H1 (cell line): ENCODE data around the gene ADAMTS6.

Experiments
- CTCF ChIP-seq, 3 experiments: IDR thresholded peaks; 1 replicate in 2 of 3; 2 replicates in 1 of 3; pipeline versions ENCODE4 v1.5.1 to v1.6.1; 2011; ENCODE audit warnings: low read length in 3 of 3, mild to moderate bottlenecking in 3 of 3, inconsistent platforms in 2 of 3, low read depth in 1 of 3, moderate library complexity in 1 of 3; ENCODE audit not compliant: insufficient read depth in 1 of 3; ENCODE audit errors: control extremely low read depth in 1 of 3
- FOSL1 ChIP-seq: IDR thresholded peaks from 2 replicates; pipeline ENCODE4 v1.6.1; 2011; ENCODE audit warnings: mild to moderate bottlenecking, low read depth, low read length, moderate library complexity; ENCODE audit not compliant: insufficient read depth
- YY1 ChIP-seq: IDR thresholded peaks from 2 replicates; pipeline ENCODE4 v1.6.1; 2011; ENCODE audit warnings: low read depth, mild to moderate bottlenecking, low read length

DNA sequence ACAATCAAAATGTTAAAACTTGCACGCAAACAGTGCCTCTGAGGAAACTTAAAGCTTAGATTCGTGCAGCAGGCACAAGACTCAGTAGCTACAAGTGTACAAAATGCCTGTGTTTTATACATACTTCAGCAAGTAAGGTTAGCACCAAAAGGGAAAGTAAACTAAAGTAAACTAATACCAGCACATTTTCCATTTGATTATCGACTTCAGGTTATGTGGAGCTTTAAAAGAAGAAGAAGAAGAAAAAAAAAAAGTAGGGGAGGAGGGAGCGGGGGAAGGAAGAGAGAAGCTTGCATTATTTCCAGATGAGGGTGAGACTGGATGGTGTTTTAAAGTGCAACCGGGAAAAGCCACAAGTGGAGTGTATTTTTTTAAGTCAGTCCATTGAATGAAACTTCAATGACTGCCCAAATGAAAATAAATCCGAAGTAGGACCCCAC is 596 bp upstream of the ADAMTS6 start:
- TF ChIP-seq FOSL1 (no peak), CTCF (IDR thresholded peaks at IDR 0.05; ENCODE audit: control extremely low read depth in 1 of 3, insufficient read depth in 1 of 3, low read depth in 1 of 3, low read length in 3 of 3) (no peak), YY1 (no peak)
